IPS-NIHi7 (cell line): ENCODE data around the gene EXOC2.
A peak's percentile ranks its signal among the peaks of the same experiment; 100 is the strongest.
"Not testable (repeated sequence)": the region's sequence is repeated elsewhere in the genome, so short reads cannot be mapped to it uniquely, and the experiment has no call there.

ENCODE experiments used
- DNase-seq: peaks from one replicate; pipeline ENCODE4 v3.0.0; 2012; ENCODE audit warnings: mixed read lengths; ENCODE audit errors: extremely low spot score

The EXOC2 gene

GRCh38 chr6:582370-582769, 110.6 kb downstream of the EXOC2 start:
- peak; percentile 85 for DNase-seq

GRCh38 chr6:579339-579738, 113.6 kb downstream of the EXOC2 start:
- DNase-seq = no peak

GRCh38 chr6:572596-573265, 120.2 kb downstream of the EXOC2 start:
- no peak for DNase-seq

- no peak for DNase-seq
These were observed 121.0 kb downstream of the EXOC2 start for GRCh38 chr6:571892-572291.

GRCh38 chr6:570825-571224, 122.1 kb downstream of the EXOC2 start:
- DNase-seq = no peak

- DNase-seq = no peak
These were observed 123.9 kb downstream of the EXOC2 start for GRCh38 chr6:568954-569523.

GRCh38 chr6:568085-568484, 124.9 kb downstream of the EXOC2 start:
- no peak for DNase-seq

- DNase-seq = no peak
These were observed 129.1 kb downstream of the EXOC2 start for GRCh38 chr6:563863-564262.

GRCh38 chr6:562052-562676, 130.8 kb downstream of the EXOC2 start:
- DNase-seq = no peak

GRCh38 chr6:561335-561734, 131.6 kb downstream of the EXOC2 start:
- DNase-seq = not testable (repeated sequence)

GRCh38 chr6:558959-559358, 134.0 kb downstream of the EXOC2 start:
- no peak for DNase-seq

- no peak for DNase-seq
These were observed 134.8 kb downstream of the EXOC2 start for GRCh38 chr6:558089-558488.

- DNase-seq = peak; percentile 23
These were observed 141.0 kb downstream of the EXOC2 start for GRCh38 chr6:551829-552350.

GRCh38 chr6:551405-551804, 141.5 kb downstream of the EXOC2 start:
- peak; percentile 84 for DNase-seq

GRCh38 chr6:549906-550305, 143.0 kb downstream of the EXOC2 start:
- DNase-seq = no peak

GRCh38 chr6:548517-548916, 144.4 kb downstream of the EXOC2 start:
- no peak for DNase-seq

- DNase-seq = no peak
These were observed 144.8 kb downstream of the EXOC2 start for GRCh38 chr6:548091-548490.

- DNase-seq = no peak
These were observed 152.4 kb downstream of the EXOC2 start for GRCh38 chr6:540490-540889.

GRCh38 chr6:537114-537513, 155.8 kb downstream of the EXOC2 start:
- DNase-seq = no peak

- no peak for DNase-seq
These were observed 162.5 kb downstream of the EXOC2 start for GRCh38 chr6:530425-530824.

GRCh38 chr6:528989-529388, 163.9 kb downstream of the EXOC2 start:
- DNase-seq = no peak

- no peak for DNase-seq
These were observed 164.8 kb downstream of the EXOC2 start for GRCh38 chr6:527989-528673.

- peak; percentile 24 for DNase-seq
These were observed 168.1 kb downstream of the EXOC2 start for GRCh38 chr6:524803-525202.
